HuH-7.5 (cell line): ENCODE data around the gene ITSN2.

Experiments
- DNase-seq: peaks from one replicate; pipeline ENCODE4 v3.0.0; 2011; ENCODE audit warnings: low spot score

Gene ITSN2

DNA sequence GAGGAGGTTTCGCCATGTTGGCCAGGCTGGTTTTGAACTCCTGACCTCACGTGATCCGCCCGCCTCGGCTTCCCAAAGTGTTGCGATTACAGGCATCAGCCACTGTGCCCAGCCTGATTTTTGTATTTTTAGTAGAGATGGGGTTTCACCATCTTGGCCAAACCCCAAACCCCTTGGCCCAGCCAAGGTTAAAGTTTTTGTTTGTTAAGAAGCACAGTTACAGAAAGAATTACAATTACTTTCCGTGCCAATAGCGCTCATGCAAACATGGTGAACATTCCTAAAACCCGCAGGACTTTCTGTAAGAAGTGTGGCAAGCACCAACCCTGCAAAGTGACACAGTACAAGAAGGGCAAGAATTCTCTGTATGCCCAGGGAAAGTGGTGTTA lies 26.1 kb downstream of the ITSN2 start:
- DNase-seq: no peak

DNA sequence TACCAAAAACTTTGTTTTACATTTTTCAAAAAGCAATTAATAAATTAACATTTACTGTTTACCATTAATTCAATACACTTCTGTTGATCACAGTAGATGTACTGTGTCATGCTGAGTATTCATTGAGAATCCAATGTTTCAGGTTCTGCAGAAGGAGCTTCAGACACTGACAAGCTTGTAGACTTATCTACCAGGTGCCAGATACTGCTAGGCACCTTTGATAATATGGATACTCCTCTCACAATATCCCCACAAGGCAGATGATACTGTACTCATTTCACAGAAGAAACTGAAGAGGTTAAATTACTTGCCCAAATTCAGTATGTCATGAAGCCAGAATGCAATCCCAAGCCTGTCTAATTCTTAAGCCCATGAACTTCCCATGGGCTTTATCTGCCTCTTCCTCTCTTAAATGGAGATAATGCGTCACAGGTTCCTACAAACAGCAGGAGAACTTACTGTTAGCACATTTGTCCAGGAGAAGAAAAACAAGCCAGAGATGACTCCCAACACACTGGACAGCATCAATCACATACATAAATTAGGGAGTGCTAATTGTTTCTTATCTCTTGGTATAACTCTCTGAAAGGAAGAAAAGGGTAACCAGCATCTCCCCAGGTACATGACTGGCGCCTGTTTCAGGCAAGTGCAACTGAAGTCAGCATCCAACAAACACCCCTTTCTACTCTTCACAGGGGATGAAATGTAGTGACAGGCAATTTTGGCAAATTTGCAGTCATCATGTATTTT lies 27.4 kb downstream of the ITSN2 start:
- DNase-seq: no peak

DNA sequence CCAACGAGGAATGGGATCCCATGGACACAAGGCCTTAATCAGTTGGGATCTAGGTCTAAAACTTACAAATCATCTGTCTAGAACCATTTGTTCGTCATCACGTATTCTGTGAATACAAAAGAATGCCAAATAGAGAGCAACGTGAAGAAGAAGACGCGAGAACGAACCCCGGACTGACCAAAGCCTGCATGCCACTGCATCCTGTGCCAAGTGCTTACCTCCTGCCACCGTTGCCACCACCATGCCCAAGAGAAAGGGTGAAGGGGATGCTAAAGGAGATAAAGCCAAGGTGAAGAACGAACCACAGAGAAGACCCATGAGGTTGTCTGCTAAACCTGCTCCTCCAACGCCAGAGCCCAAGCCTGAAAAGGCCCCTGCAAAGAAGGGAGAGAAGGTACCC lies 30.2 kb downstream of the ITSN2 start:
- no peak for DNase-seq

DNA sequence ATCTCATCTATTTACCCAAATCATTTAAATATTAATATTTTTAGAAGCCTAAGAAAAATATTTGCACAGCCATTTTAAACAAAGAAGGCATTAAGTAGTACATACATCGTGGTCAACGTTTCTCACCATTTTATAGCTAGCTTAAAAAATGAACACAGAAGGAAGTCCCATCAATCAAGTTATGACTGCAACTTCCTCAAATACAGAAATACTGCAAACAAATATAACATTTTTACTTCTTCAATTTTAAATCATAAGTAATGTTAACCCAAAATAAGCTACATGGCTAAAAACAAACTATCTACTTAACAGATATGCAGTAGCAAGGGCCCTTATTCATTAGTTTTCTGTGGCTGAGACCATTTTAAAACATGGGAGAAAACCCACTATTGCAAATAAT lies 30.6 kb downstream of the ITSN2 start:
- no peak for DNase-seq

DNA sequence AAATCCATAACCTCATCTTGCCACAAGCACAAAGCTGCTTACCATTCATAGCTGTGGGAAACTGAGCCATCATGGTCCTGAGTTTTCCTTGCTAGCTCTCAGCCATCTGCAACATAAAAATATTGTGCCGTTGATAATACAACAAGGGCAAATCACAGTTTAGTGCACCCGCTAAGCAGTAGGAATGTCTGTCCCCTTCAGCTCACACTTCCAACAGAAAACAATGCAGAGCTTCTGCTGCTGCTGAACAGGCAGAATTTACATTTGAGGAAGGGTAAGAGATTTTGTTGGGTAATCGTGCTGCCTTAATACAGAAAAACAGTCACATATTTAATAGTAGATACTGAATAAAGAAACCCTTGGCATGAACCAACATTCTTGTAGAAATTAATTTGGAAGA lies 32.3 kb downstream of the ITSN2 start:
- DNase-seq: no peak

DNA sequence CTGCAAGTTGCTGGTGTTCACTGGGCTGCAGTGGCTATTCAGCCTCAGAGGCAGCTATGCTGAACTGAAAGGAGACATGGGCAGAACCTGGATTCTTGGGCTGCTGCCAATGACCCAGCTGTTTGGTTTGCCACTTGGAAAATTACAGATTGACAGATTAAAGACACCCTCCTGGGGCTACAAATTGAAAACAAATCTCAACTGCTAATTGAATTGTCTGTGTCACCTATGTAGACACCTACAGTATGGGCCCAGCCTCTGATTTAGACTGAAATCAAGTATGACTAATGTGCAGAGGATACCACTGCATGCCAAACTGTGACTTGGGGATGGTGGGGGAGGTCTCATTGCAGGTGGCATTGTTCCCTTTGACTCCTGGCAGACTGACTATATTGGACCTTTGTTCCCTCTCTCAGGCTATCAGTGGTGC lies 42.8 kb downstream of the ITSN2 start:
- DNase-seq: no peak

DNA sequence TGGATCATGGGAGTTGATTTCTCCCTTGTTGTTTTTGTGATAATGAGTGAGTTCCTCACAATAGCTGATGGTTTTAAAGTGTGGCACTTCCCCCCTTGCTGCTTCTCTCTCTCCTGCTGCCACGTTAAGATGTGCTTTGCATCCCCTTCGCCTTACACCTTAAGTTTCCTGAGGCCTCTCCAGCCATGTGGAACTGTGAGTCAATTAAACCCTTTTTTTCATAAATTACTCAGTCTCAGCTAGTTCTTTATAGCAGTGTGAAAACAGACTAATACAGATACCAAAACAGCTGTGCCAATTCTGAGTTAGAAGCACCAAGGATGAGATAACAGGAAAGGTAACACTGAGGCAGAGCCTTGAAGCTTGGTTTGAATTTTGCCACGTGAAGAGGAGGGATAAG lies 44.7 kb downstream of the ITSN2 start:
- DNase-seq: no peak

DNA sequence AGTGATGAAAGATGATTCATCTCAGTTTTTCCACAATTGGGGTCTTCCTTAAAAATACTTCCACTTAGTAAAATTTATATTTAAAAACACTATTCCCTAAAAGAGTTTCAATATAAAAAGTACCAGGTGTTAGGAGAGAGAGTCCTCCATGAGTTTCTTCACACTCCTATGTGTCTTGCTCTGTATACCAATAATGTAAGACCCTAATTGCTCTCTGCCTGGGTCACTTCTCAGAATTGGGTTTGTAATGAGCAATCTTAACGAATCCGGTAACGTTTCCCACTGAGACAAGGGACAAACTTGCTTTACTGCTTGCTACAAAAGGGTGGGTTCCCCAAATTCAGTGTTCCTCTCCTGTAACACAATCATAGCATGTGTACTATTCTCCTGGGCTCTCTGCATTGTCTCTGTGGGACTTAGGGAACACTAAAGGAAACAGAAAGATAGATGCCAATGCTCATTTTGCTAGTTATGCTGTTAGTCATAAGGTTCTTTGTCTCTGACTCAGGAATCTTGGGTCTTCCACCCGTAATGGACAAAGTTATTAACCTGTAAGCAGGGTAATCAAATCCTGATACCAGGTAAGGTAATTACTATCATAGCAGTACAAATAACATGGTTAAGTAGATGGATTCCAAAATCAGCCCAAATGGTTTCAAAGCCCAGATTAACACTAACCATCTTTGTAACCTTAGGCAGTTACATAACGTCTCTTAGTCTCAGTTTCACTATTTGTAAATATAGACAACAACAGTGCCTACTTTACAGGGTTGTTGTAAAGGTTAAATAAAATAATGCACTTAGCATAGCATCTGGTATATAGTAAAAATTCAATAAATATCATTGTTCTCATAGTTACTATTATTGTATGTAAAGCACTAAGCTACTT lies 46.3 kb downstream of the ITSN2 start:
- no peak for DNase-seq

DNA sequence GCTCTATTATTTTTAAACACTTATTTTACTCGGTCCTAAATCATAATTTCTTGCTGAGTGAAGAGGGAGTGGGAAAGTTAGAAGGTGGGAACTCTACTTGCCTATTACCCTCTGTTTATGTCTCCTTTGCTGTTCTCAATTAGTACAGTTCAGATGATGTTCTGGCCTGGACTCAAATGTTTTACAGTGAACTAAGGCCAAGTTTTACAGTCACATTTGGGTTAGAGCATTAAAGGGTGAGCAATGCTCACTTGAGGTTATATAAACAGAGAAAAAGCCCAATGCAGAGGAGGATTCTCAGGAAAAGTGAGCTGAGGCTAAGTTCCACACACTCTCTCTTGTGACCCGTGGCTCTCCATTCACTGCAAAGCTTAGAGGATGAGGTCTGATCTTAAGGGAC lies 52.4 kb downstream of the ITSN2 start:
- no peak for DNase-seq

DNA sequence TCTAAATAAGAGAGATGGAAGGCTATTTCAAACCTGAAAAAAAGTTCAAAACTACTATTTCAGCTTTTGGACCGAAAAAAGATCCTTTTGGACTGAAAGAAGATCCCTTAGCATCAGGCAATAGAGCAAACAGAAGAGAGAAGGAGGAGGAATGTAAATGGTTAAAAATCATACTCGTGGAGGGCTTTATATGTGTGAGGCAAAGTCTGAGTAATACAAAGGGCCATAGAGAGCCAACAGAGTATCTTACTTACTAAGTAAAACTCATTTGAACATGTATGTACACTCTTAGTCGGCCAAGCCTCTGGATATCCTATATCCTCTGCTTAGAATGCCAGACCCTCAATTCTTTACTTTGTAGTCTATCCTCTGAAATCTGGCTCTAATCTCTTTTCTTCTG lies 55.7 kb downstream of the ITSN2 start:
- DNase-seq: no peak

DNA sequence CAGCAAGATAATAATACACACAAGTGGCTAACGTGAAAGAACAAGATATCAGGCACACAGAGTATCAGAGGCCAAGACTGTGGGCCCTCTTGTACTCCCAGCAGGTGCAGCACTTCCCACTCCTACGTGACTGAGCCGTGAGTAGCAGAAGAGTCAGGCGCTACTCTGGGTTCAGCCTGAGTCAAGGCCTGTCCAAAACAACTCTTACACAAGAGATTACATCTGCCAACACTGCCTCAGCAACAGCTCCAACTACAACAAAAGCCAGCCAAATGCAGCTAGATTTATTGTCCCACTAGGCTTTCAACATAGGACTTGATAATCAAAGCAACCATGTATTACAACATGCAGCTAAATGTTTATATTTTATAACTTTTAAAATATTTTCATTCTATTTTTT lies 56.2 kb downstream of the ITSN2 start:
- no peak for DNase-seq

DNA sequence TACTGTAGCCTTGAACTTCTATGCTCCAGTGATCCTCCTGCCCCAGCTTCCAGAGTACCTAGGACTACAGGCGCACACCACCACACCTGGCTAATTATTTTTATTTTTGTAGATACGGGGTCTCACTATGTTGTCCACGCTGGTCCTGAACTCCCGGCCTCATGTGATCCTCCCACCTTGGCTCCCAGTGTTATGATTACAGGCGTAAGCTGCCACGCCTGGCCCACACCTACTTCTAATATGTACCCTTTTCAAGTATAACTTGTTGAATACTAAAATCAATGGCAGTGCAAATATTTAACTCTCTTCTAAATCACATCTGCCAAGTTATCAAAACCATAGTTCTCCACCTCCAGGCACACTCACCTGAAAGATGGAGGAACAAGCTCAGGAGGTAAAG lies 58.7 kb downstream of the ITSN2 start:
- no peak for DNase-seq

DNA sequence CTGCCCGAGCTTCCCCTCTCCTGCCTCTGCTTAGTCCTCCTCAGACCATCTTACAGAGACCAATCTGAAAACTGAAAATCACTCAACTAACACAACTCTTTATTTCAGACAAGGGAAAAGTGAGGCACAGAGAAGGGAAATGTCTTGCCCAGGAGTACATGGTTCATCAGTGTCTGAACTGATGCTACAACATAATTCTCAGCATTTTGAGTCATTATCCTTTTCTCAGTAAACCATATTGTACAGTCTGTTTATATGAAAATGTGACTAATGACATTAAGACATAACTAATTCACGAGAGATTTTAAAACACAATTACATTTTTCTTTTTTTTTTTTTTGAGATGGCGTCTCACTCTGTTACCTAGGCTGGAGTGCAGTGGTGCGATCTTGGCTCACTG lies 62.7 kb downstream of the ITSN2 start:
- no peak for DNase-seq

DNA sequence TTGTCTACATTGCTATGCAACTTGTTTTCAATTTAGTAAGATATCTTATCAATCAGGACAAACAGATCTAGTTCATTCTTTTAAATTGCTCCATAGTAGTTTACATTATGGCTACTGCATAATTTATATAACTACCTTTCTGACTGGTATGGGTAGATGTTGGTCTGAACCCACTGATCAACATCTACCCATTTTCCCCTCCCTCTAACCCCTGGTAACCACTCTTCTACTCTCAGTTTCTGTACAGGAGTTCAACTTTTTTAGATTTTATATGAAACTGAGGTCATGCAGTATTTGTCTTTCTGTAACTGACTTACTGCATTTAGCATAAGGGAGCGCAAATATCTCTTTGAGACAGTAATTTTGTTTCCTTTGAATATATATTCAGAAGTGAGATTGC lies 73.2 kb downstream of the ITSN2 start:
- DNase-seq: no peak

DNA sequence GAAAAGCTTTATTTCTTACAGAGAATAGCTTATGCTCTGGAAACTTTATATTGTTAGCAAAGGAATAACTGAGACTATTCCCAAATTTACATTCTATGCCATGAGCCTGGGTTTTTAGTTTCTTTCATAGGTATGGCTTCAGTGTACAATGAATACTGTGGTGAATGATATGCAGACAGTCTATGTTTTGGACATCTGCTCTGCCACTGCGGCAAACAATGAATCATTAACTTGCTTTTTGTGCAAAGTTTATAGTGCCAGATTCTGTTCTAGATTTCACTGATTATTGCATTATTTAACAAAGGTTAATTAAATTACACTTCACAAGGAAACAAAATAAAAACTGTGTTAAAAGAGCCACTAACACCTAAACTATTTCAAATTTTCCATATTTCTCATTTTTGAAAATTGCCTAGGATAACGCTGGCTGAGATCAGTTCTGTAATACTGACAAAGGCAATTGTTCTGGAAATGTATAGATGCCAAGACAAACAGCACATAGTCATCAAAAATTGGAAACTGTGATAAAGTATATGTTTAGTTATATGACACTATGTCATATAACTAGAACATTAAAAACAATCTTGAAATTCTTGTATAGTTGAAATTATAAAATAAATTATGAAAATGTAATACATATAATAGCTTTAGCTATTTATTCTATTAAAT lies 74.7 kb downstream of the ITSN2 start:
- DNase-seq: no peak

DNA sequence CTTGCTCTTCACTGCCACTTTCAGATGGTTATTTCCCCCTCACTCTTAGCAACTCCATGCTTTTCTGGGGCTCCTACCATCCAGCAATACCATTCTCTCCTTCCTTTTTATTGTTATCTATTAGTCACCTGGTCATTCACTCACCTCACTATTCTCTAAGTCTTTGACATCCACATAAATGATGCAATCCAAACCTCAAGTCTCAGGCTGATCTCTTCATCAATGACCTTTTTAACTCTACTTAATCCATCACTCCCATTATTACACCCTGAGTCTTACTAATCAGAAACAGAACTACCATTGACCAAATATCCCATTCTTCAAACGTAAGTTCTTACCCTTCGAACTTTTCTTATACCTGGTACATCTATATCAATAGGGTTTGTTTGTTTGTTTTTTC lies 79.7 kb downstream of the ITSN2 start:
- no peak for DNase-seq

DNA sequence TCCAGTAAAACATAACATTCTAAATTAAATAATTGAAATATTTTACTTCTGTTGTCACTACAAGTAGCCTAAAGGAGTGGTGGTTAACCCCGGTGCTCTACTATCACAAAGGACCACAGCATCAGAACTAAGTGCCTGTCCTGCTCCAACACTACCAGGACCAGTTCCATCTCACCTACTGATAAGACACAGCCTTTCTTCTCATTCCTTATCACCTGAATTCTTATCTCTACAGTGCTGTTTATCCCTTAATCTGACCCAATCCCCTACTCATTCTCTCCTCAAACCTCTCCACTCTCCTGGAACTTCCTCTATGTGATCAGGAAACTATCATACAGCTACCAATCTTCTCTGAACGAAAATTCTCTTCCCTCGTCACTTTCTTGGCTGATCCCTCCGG lies 80.2 kb downstream of the ITSN2 start:
- DNase-seq: no peak

DNA sequence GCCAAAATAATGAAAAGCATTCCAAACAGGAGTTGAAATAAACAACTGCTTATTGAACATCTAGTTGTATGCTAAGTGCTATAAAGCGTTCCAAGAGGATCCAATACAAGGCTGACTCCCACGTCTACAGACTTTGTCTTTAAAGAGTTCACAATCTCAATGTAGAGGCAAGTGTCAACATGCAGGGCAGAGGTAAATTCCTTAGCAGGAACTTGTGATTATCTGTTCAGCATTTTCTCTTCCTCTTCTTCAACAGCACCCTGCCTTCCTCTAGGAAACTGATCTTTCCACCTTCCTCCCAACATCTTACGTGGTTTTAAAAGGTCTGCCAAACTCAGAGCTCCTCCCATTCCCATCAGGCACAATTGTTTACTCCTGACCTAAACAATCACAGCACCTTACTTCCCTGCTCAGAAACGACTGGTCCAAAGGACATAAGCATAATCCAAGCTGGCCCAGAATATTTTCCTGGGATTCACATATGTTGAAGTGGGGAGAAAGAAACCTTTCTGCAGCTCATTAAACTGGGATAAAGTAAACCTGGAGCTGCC lies 83.9 kb downstream of the ITSN2 start:
- no peak for DNase-seq

DNA sequence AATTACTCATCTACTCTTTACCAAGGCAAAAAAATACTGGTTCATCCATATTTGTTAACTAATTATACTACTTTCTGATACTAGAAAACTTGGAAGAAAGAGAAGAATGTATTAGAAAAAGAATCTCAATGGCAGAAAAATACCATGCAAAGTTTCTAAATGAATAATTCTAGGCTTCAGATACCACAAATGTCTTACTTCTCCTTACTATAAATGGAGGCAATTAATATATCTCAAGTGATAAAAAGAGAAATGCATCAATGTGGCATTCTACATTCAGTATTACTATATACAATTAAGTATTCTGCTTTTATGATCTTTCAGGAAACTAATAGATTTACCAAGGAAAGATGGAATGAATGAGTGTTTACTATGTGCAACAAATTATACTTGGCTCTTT lies 85.5 kb downstream of the ITSN2 start:
- no peak for DNase-seq

DNA sequence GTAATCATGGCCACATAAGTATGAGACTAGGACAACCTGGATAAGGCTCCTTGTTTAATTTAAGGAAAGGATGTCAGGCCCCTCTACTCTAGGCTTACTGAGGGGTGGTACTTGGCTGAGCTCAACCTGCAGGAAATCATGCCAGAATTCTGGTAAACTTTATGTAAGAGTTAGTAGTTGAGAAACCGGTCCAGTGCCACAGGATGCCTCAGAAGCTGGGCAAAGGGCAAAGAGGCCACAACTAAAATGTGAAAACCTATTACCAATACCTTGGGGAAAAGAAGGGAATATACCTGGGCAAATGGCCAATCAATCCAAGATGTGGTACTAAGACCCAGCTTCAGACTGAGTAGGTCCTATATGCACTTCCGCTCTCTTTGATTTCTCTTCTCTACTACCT lies 86.7 kb downstream of the ITSN2 start:
- no peak for DNase-seq

DNA sequence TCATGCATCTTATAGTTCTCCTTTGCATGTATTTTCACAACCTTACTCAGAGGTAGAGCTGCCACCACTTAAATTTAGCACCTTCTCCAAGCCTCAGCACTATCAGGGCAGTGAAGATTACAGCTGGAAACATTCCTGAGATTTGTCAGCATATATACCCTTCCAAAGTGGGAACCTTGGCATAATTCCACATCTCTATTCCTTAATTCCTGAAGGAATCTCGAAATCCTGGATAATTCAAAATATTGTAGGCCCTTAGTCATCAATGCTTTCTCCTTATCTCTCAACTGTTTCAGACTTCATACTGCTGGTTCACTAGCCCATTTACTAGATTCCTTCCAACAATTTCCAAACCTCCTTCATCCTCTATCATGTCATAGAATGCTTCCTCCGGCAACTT lies 87.4 kb downstream of the ITSN2 start:
- DNase-seq: no peak

DNA sequence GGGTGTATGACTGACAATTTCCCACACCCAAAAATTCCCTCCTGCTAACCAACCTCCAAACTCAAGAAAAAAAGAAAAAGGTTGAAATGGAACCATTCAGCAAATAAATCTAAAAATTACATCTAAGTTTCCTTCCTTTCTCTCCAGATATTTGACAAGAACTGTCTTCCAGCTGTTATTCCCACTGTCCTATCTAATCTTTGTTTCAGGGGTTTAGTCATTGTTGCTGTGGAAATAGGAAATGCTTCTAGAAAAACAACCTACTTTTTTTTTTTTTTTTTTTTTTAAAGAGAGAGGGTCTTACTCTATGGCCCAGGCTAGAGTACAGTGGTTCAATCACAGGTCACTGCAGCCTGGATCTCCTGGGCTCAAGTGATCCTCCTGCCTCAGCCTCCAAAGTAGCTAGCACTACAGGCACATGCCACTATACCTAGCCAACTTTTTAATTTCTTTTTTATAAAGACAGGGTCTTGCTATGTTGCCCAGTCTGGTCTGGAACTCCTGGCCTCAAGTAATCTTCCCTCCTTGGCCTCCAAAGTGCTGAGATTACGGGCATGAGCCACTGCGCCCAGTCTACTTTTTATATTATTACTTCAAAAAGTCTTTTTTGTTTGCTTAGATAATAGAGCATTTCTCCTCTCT lies 88.1 kb downstream of the ITSN2 start:
- DNase-seq: no peak
